GM21619 (cell line): ENCODE data around the gene LRRC75A.

Experiments
- ATAC-seq: cut with Tn5 transposase; IDR thresholded peaks from one replicate; pipeline ENCODE4 v1.9.1; 2021; ENCODE audit not compliant: unreplicated experiment

The LRRC75A gene

DNA sequence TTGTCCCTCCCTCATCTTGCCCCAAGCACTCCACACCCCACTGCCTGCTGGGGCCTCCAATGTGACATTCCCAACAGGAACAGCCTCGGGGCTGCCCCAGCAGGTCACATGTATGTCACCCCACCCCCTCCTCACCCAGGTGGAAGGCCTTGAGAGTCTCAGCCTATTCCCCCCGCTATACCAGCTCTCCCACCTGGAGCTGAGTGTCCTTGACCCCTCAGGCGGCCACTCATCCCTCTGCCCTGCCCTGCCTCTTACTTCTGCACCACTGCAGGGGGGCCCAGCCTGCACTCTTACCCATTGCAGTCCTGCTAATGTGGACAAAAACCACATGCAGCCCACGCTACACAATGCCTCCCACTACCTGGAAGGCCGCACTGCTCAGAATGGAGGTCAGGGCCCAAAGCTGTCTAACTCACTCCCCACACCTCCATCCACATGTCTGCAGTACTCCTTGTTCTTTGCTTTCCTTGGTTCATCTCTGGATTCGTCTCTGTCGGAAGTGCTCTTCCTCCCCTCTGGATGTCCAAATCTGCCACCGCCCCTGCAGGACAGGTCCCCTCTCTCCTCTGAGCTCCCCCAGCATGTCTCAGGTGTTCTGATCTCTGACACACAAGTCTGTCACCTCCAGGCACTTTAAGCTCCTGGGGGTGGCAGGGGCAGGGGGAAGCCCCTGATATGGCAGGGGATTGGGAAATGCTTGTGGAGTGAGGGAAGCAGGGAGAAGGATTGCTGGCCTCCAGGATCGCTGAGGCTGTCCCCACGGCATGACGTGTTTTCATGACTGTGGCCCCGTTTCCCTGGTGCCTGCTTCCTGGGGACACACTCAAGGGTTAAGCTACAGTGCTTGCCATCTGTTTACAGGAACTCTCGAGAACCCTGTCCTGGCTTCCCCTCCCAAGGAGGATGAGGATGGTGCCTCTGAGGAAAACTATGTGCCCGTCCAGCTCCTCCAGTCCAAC, 55.8 kb downstream of the LRRC75A start:
- ATAC-seq = no peak

DNA sequence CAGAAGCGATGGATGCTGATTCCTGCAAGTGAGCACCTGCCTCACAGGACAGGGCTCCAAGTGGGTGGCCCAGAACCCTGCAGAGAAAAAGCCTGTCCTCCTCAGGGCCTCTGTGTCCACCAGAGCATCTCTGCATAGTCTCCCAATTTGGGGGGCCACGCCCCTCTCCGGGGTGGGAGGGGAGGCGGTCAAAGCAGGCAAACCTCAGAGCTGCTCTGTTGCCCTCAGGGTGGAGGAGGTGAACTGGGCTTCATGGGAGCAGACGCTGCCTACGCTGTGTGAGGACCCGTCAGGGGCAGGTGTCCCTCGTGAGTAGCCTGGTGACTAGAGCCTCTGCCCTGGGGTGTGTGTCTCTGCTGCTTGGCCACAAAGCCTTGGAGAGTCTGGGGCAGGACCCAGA, 57.3 kb downstream of the LRRC75A start:
- no peak for ATAC-seq

- ATAC-seq = no peak
Observed at GRCh38 chr17:16433514-16433913, 58.5 kb downstream of the LRRC75A start.

GRCh38 chr17:16432017-16432416, 60.0 kb downstream of the LRRC75A start:
- ATAC-seq = no peak

GRCh38 chr17:16430650-16431049, 61.3 kb downstream of the LRRC75A start:
- ATAC-seq = no peak

DNA sequence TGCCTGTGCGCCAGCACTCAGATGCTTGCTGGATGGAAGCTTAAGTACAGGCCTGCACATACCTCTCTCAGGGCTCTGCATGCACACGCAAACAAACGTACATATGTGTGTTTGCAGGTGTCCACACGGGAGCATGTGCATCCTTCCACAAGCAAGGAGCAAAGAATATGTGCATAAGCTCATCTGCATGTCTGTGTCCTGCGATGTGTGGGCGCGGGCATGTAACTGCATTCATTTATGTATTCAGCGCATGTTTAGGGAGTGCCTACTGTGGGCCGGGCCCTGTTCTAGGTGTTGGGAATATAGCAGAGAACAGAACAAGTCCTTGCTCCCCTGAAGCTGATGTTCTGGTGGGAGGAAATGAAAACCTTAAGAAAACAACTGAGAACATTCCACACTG, 62.9 kb downstream of the LRRC75A start:
- no peak for ATAC-seq

- ATAC-seq = no peak
Observed at GRCh38 chr17:16428098-16428882, 63.7 kb downstream of the LRRC75A start.

DNA sequence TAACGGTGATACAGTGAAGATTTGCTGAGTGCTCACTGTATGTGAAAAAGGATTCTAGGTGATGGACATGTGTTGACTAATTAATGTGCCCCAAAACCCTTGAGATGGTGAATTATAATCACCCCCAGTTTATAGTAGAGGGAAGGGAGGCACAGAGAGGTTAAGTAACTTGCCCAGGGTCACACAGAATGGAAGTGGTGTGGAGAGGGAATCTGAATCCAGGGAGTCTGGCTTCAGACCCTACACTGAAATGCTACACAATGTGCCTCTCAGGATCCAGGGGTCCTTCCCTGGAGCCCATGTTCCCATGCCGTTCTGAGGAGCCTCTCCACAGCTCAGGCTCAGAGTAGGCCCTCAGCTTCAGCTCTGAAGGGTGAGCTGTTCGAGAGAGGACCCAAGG, 65.0 kb downstream of the LRRC75A start:
- no peak for ATAC-seq

- ATAC-seq = no peak
Observed at GRCh38 chr17:16425698-16426659, 66.0 kb downstream of the LRRC75A start.

- no peak for ATAC-seq
Observed at GRCh38 chr17:16425202-16425601, 66.8 kb downstream of the LRRC75A start.

GRCh38 chr17:16423226-16423872, 68.6 kb downstream of the LRRC75A start:
- ATAC-seq = no peak

- ATAC-seq = no peak
Observed at GRCh38 chr17:16422416-16422815, 69.6 kb downstream of the LRRC75A start.

DNA sequence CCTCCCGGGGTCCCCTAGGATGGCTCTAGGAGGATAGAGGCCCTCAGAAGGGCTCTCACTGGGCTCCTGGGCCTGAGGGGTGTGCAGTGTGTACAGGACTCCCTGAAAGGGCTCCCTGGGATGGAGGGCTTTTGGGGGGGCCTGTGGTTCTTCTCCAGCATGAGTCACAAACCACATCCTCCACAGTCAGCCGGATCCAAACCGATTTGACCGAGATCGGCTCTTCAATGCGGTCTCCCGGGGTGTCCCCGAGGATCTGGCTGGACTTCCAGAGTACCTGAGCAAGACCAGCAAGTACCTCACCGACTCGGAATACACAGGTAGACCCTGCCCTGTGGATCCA, 72.1 kb downstream of the LRRC75A start:
- no peak for ATAC-seq

DNA sequence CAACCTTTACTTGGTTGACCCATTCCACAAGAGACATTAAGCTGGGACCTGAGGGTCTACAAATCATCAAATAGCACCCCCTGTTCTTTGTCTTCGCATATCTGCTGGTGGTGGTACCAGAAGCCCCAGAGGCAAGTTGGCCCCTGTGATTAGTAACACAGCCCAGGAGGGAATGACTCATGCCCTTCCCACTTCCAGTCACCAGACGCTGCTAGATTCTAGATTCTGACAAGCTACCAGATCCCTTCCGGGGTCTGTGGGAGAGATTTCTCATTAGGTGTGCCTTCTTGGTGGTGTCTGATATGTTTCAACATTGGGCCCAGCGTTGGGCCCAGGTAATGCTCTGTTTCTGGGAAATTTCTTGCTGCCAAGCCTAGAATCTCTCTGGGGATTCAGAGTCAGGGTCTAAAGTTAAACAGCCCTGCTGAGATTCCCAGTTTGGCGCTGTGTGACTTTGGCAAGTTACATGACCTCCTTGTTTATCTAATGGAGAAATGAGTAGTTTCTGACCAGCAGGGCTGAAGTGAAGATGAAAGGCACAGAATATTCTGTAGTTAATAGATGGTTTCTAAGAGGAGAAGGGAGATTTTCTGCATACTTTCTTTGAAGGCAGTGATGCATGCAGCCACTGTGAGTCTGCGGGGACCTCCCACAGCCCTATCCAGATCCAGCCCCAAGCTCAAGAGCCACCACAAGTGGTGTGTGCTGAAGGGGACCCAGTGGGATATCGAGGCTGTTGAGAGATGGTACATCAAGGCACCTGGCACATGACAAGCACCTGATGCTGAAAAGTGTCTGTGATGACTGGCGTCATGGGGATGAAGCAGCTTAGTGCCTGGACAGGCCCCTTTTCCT, 72.7 kb downstream of the LRRC75A start:
- no peak for ATAC-seq

DNA sequence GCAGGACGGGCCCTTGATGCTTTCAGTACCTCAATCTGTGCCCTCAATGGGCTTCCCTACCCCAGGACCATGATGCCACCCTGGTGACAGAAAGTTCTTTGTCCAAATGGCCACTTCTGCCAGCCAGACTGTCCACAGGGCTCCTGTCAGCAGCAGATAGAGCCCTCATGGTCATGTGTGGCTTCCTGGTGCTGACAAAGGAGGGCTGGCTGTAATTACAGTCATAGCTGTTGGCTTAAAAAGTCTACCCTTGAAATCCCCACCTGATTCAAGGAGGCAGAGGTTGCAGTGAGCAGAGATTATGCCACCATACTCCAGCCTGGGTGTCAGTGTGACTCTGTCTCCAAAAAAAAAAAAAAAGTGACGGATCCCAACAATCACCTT, 73.3 kb downstream of the LRRC75A start:
- no peak for ATAC-seq

GRCh38 chr17:16417896-16418684, 73.9 kb downstream of the LRRC75A start:
- ATAC-seq = no peak

DNA sequence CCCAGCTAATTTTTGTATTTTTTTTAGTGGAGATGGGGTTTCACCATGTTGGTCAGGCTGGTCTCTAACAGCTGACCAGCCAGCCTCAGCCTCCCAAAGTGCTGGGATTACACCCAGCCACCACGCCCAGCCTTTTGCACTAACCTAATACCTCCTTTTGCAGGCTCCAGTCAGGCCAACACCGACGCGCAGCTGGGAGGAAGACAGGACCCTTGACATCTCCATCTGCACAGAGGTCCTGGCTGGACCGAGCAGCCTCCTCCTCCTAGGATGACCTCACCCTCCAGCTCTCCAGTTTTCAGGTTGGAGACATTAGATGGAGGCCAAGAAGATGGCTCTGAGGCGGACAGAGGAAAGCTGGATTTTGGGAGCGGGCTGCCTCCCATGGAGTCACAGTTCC, 74.6 kb downstream of the LRRC75A start:
- no peak for ATAC-seq

GRCh38 chr17:16415031-16415924, 76.7 kb downstream of the LRRC75A start, which contains the start of gene TRPV2:
TSS of gene TRPV2 (plus strand) at chr17:16415571. CDS start at chr17:16417669, 2,098 bp downstream.
- peak; percentile 29 for ATAC-seq
